ENCODE measurements around the gene PTPRN2.

DNA sequence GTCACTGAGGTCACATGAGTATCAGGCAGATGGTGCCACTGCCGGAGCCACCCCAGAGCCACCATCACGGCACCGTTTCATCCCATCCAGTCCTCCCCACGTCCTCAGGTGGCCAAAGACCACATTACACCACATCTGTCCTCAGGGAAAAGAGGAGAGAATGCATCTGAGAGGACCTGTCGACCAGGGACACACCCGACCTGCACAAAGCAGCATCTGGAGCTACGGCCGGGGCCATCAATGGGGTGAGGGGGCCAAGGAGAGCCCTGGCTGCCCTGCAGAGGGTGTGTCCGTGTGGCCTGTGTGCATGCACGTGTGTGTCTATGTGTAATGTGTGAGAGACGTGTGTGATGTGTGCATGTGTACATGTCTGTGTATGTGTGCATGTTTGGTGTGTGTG lies 770.2 kb downstream of the PTPRN2 start:
- TF ChIP-seq, protein P1, sequence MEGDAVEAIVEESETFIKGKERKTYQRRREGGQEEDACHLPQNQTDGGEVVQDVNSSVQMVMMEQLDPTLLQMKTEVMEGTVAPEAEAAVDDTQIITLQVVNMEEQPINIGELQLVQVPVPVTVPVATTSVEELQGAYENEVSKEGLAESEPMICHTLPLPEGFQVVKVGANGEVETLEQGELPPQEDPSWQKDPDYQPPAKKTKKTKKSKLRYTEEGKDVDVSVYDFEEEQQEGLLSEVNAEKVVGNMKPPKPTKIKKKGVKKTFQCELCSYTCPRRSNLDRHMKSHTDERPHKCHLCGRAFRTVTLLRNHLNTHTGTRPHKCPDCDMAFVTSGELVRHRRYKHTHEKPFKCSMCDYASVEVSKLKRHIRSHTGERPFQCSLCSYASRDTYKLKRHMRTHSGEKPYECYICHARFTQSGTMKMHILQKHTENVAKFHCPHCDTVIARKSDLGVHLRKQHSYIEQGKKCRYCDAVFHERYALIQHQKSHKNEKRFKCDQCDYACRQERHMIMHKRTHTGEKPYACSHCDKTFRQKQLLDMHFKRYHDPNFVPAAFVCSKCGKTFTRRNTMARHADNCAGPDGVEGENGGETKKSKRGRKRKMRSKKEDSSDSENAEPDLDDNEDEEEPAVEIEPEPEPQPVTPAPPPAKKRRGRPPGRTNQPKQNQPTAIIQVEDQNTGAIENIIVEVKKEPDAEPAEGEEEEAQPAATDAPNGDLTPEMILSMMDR (IDR thresholded peaks at IDR 0.05; ENCODE audit: low read depth, low read length): no peak
- no peak for TF ChIP-seq MAX (IDR thresholded peaks at IDR 0.05; ENCODE audit: low read depth, low read length)
- TF ChIP-seq MYC (IDR thresholded peaks at IDR 0.05; ENCODE audit: low read depth, low read length): no peak
- no peak for TF ChIP-seq POLR2A (IDR thresholded peaks at IDR 0.05; ENCODE audit: extremely low read depth, insufficient read length)
